ENCODE measurements around the gene TMEM269. TPM values are rescaled to one million over a fixed set of nuclear protein-coding genes. Genes with fewer than 3 reads are reported as not detected.

TMEM269 gene
- total and polyA plus RNA-seq, 9 of the 15 experiments (the other 6 are each of a cell fraction or from before 2014, with no cell fraction given) = 0.09 to 0.49 (median 0.21) TPM

DNA sequence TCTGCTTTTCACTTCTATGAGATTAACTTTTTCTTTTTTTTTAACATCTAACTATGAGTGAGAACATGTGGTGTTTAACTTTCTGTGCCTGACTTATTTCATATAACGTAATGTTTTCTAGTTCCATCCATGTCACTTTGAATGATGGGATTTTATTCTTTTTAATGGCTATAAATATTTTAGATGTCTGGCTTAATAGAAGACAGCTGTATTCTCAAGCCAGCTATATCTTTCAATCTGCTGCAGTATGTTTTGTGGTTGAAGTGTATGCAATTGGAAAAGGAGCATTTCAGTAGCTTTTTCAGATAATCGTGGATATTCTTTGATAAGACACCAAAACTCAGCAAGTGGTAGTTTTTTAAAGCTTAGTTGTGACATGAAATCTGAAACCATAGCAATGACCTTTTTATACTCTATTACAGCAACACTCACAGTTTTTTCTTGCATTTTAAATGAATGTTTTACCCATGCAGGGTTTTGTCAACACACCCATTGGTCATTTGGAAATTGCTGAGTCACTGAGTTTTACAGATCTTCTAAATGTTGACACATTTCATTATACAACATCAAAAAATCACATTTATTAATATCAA, 38.1 kb downstream of the TMEM269 start (continued):
- TF ChIP-seq, protein P1, sequence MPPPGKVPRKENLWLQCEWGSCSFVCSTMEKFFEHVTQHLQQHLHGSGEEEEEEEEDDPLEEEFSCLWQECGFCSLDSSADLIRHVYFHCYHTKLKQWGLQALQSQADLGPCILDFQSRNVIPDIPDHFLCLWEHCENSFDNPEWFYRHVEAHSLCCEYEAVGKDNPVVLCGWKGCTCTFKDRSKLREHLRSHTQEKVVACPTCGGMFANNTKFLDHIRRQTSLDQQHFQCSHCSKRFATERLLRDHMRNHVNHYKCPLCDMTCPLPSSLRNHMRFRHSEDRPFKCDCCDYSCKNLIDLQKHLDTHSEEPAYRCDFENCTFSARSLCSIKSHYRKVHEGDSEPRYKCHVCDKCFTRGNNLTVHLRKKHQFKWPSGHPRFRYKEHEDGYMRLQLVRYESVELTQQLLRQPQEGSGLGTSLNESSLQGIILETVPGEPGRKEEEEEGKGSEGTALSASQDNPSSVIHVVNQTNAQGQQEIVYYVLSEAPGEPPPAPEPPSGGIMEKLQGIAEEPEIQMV (tag; conservative IDR thresholded peaks at IDR 0.05; ENCODE audit: low read depth) = no peak
- TF ChIP-seq SMARCA5 (IDR thresholded peaks at IDR 0.05) (peak; percentile 60; the same call in 1 of the 2 replicates), MEF2D (tag; conservative IDR thresholded peaks at IDR 0.05; ENCODE audit: low read depth) (0 out of 2 replicates have a peak, but pooled peaks have one; percentile 20), MYC (IDR thresholded peaks at IDR 0.05; ENCODE audit: low read depth, low read length) (no peak), MYC (CRISPR knock-in tag; IDR thresholded peaks at IDR 0.05; ENCODE audit: borderline replicate concordance, low read depth) (no peak), PURB (CRISPR knock-in tag; IDR thresholded peaks at IDR 0.05; ENCODE audit: low read depth) (no peak), DPF2 (IDR thresholded peaks at IDR 0.05) (peak; percentile 78; the same call in 1 of the 2 replicates), KLF10 (CRISPR knock-in tag; IDR thresholded peaks at IDR 0.05) (no peak)

DNA sequence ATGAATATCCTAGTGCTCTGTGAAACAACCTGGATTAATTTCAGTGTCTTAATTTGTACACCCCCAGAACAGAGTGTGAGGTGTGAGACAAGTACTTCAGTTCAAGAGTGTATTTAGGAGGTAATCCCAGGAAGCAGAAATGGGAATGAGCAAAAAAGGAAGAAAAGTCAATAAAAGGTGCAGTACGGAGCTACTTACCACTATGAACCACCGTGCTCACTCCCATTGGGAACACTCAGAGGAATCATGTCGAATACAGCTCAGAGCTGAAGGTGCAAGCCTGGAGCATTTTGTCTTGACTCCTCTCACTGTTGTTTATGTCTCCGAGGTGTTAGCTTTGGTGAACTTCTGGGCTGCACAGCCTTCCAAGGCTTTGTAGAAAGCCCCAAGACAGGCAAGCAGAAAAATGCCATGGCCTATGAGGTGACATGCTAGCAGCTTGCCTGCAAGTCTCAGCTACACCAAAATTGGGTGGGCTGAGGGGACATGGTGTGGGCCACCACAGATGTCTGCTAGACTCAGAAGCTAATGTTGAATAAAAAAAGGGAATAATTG, 39.8 kb downstream of the TMEM269 start:
- H2AFZ ChIP-seq (ENCODE audit: low read depth, low read length) = peak overlapping the region; percentile 81
- peak in 2 of 4 experiments; percentile 34 to 60 for DNase-seq (ENCODE audit: extremely low read depth in 1 of 4, low spot score in 3 of 4)
- POLR2A ChIA-PET = interaction anchor here (0.7 to 8.7 kb wide), 14 partner anchors 8 to 249 kb away, joined by 3 to 76 read pairs (median 4); partner anchors contain the start of genes C1orf50, ERMAP, P3H1 and YBX1
- peaks cover 14% of the 10 kb centered on the region for H3K36me3 ChIP-seq (ENCODE audit: control insufficient read depth, insufficient read depth, low read length)
- WGBS (ENCODE audit: insufficient coverage, low coverage, missing lambda C conversion rate) = 11% methylated on average over 4 of the region's 4 CpGs
- CTCF ChIA-PET (ENCODE audit: low intra/inter-chr PET ratio) = interaction anchor here (0.7 kb wide), 1 partner anchor 44 kb away, joined by 3 read pairs; no protein-coding TSS in a partner anchor
- peak overlapping the region; percentile 97 for H3K4me2 ChIP-seq (ENCODE audit: insufficient read depth, low read length)
- no peaks in the 10 kb centered on the region for H3K27me3 ChIP-seq (ENCODE audit: control insufficient read depth in 2 of 2, insufficient read depth in 2 of 2, low read length in 2 of 2)
- intact Hi-C loops (cut with micrococcal nuclease) = loop anchor here (1.0 to 5.0 kb wide), 5 partner anchors 7 to 138 kb away; partner anchors contain the start of genes C1orf50, ERMAP, P3H1 and SVBP
- H3K9me1 ChIP-seq (ENCODE audit: control insufficient read depth, insufficient read depth, low read length) = no peaks in the 10 kb centered on the region
- peak overlapping the region; percentile 39 to 86; a peak in 3 of 4 replicates for H3K9ac ChIP-seq (ENCODE audit: insufficient read depth in 1 of 2, low read depth in 2 of 2, low read length in 2 of 2)
- H4K20me1 ChIP-seq (replicated peaks; ENCODE audit: control insufficient read depth, insufficient read depth, low read length) = no peaks in the 10 kb centered on the region
- peaks cover 55% of the 10 kb centered on the region for H3K79me2 ChIP-seq (ENCODE audit: control insufficient read depth, insufficient read depth, low read length)
- in situ Hi-C loops (cut with MboI) = no loop called here
- peak overlapping the region; percentile 2; the same call in 1 of the 2 replicates for H3K4me3 ChIP-seq
- peaks cover 22 to 58% of the 10 kb centered on the region in 2 experiments for H3K4me1 ChIP-seq (replicated peaks in 1 of 2; ENCODE audit: control insufficient read depth in 2 of 2, insufficient read depth in 2 of 2, low read length in 2 of 2)
- no peak for FAIRE-seq
- peak overlapping the region; percentile 87 for H3K27ac ChIP-seq (ENCODE audit: extremely low read depth, low read depth, low read length)
- no peaks in the 10 kb centered on the region for H3K9me3 ChIP-seq (replicated peaks; ENCODE audit: control insufficient read depth, insufficient read depth, low read depth, low read length)
- ATAC-seq = peak; percentile 51
- BruUV-seq (replicated peaks) = no TSS peak
- TF ChIP-seq, protein P2, sequence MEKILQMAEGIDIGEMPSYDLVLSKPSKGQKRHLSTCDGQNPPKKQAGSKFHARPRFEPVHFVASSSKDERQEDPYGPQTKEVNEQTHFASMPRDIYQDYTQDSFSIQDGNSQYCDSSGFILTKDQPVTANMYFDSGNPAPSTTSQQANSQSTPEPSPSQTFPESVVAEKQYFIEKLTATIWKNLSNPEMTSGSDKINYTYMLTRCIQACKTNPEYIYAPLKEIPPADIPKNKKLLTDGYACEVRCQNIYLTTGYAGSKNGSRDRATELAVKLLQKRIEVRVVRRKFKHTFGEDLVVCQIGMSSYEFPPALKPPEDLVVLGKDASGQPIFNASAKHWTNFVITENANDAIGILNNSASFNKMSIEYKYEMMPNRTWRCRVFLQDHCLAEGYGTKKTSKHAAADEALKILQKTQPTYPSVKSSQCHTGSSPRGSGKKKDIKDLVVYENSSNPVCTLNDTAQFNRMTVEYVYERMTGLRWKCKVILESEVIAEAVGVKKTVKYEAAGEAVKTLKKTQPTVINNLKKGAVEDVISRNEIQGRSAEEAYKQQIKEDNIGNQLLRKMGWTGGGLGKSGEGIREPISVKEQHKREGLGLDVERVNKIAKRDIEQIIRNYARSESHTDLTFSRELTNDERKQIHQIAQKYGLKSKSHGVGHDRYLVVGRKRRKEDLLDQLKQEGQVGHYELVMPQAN (IDR thresholded peaks at IDR 0.05; ENCODE audit: borderline replicate concordance) = no peak
- TF ChIP-seq ZNF695 (CRISPR knock-in tag; IDR thresholded peaks at IDR 0.05) = no peak
- TF ChIP-seq ZZZ3 (IDR thresholded peaks at IDR 0.05) = no peak
- TF ChIP-seq PRMT5 (CRISPR knock-in tag; IDR thresholded peaks at IDR 0.05) = no peak
- TF ChIP-seq NR2C2 (CRISPR knock-in tag; IDR thresholded peaks at IDR 0.05) = no peak
- no peak for TF ChIP-seq NR2C2 (tag; IDR thresholded peaks at IDR 0.05)
- TF ChIP-seq, protein P3, sequence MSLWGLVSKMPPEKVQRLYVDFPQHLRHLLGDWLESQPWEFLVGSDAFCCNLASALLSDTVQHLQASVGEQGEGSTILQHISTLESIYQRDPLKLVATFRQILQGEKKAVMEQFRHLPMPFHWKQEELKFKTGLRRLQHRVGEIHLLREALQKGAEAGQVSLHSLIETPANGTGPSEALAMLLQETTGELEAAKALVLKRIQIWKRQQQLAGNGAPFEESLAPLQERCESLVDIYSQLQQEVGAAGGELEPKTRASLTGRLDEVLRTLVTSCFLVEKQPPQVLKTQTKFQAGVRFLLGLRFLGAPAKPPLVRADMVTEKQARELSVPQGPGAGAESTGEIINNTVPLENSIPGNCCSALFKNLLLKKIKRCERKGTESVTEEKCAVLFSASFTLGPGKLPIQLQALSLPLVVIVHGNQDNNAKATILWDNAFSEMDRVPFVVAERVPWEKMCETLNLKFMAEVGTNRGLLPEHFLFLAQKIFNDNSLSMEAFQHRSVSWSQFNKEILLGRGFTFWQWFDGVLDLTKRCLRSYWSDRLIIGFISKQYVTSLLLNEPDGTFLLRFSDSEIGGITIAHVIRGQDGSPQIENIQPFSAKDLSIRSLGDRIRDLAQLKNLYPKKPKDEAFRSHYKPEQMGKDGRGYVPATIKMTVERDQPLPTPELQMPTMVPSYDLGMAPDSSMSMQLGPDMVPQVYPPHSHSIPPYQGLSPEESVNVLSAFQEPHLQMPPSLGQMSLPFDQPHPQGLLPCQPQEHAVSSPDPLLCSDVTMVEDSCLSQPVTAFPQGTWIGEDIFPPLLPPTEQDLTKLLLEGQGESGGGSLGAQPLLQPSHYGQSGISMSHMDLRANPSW (CRISPR knock-in tag; IDR thresholded peaks at IDR 0.05) = 0 out of 2 replicates have a peak, but pooled peaks have one; percentile 49
